Upper lobe of right lung (tissue), 1 donor: ENCODE data around the gene ZNF597. TPM values are rescaled to one million over a fixed set of nuclear protein-coding genes. Genes with fewer than 3 reads are reported as not detected.

ENCODE experiments used
- ATAC-seq: fragments of 200-7000 bp; cut with Tn5 transposase; one replicate; pipeline ENCODE4 v1.9.1; 2020; ENCODE audit warnings: mild to moderate bottlenecking, moderate library complexity
- DNase-seq: peaks from one replicate; pipeline ENCODE4 v3.0.0-alpha.2; 2020
- H3K27ac ChIP-seq: fragments of 200-600 bp; one replicate; pipeline ENCODE4 v1.8.0; 2022
- H3K27me3 ChIP-seq: fragments of 200-600 bp; one replicate; pipeline ENCODE4 v1.8.0; 2022; ENCODE audit warnings: mild to moderate bottlenecking
- H3K36me3 ChIP-seq: fragments of 200-600 bp; one replicate; pipeline ENCODE4 v1.8.0; 2022
- H3K4me1 ChIP-seq: fragments of 200-600 bp; one replicate; pipeline ENCODE4 v1.8.0; 2022
- H3K4me3 ChIP-seq: fragments of 200-600 bp; one replicate; pipeline ENCODE4 v1.8.0; 2022; ENCODE audit warnings: mild to moderate bottlenecking
- H3K9me3 ChIP-seq: fragments of 200-600 bp; one replicate; pipeline ENCODE4 v1.8.0; 2022
- intact Hi-C: fragments of 100-400 bp; cut with DNase I; formaldehyde crosslinking; loops from one replicate; pipeline ENCODE4 v1.11.0; 2022
- total RNA-seq: library from RNA; stranded (reverse); fragmentation: NEBNext Ultra II Directional; extraction: Animal tissue kit (Norgen Biotek cat#: 25700); gene quantifications from one replicate; pipeline ENCODE4 v1.2.1, GENCODE V29; 2021
- TF ChIP-seq, protein P1 (sequence below): fragments of 200-600 bp; IDR thresholded peaks from one replicate; pipeline ENCODE4 v1.8.0; 2022; ENCODE audit warnings: antibody characterized with exemption
- donor health status: DM: no; HTN: yes; CAD: no; lungs with severe emphysema.

The ZNF597 gene
- total RNA-seq, 1 donor from 2014 or later = 5.1 TPM

- peaks cover 78% of the 10 kb centered on the region for H3K9me3 ChIP-seq
- ATAC-seq (no peak), DNase-seq (no peak)
- H3K27ac ChIP-seq = no peak overlapping the region
- H3K4me3 ChIP-seq = no peak overlapping the region
- no peaks in the 10 kb centered on the region for H3K4me1 ChIP-seq
- TF ChIP-seq, protein P1, sequence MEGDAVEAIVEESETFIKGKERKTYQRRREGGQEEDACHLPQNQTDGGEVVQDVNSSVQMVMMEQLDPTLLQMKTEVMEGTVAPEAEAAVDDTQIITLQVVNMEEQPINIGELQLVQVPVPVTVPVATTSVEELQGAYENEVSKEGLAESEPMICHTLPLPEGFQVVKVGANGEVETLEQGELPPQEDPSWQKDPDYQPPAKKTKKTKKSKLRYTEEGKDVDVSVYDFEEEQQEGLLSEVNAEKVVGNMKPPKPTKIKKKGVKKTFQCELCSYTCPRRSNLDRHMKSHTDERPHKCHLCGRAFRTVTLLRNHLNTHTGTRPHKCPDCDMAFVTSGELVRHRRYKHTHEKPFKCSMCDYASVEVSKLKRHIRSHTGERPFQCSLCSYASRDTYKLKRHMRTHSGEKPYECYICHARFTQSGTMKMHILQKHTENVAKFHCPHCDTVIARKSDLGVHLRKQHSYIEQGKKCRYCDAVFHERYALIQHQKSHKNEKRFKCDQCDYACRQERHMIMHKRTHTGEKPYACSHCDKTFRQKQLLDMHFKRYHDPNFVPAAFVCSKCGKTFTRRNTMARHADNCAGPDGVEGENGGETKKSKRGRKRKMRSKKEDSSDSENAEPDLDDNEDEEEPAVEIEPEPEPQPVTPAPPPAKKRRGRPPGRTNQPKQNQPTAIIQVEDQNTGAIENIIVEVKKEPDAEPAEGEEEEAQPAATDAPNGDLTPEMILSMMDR = no peak
- H3K27me3 ChIP-seq = no peaks in the 10 kb centered on the region
- intact Hi-C loops = no loop called here
- H3K36me3 ChIP-seq = peaks cover 28% of the 10 kb centered on the region
Measured at GRCh38 chr16:3408561-3409197, 34.6 kb downstream of the ZNF597 start.

DNA sequence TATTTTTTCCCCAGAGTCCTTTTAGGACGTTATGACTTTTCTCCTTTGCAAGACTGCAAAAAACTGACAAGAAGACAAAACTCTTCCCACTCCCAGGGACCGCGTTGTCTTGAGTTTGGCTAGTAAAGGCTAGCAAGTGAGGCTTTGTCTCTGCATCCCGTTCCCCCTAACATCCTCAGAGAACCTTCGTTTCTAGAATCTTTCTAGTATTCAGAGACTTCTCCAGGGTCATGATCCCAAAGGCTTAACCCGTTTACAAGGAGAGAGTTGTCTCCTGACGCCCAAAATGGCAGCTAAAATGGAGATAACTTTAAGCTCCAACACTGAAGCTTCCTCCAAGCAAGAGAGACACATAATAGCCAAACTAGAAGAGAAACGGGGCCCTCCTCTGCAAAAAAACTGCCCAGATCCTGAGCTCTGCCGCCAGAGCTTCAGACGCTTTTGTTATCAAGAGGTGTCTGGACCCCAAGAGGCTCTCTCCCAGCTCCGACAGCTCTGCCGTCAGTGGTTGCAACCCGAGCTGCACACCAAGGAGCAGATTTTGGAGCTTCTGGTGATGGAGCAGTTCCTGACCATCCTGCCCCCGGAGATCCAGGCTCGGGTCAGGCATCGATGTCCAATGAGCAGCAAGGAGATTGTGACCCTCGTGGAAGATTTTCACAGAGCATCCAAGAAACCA lies 41.4 kb downstream of the ZNF597 start:
- Histone ChIP-seq H3K9me3 (peaks cover 17% of the 10 kb centered on the region), H3K36me3 (peaks cover 24% of the 10 kb centered on the region), H3K4me1 (peaks cover 11% of the 10 kb centered on the region), H3K27me3 (no peaks in the 10 kb centered on the region), H3K4me3 (peak overlapping the region; percentile 96), H3K27ac (peak overlapping the region; percentile 69)
- TF ChIP-seq, protein P1 = no peak
- ATAC-seq = no peak
- intact Hi-C loops = no loop called here
- DNase-seq = no peak

DNA sequence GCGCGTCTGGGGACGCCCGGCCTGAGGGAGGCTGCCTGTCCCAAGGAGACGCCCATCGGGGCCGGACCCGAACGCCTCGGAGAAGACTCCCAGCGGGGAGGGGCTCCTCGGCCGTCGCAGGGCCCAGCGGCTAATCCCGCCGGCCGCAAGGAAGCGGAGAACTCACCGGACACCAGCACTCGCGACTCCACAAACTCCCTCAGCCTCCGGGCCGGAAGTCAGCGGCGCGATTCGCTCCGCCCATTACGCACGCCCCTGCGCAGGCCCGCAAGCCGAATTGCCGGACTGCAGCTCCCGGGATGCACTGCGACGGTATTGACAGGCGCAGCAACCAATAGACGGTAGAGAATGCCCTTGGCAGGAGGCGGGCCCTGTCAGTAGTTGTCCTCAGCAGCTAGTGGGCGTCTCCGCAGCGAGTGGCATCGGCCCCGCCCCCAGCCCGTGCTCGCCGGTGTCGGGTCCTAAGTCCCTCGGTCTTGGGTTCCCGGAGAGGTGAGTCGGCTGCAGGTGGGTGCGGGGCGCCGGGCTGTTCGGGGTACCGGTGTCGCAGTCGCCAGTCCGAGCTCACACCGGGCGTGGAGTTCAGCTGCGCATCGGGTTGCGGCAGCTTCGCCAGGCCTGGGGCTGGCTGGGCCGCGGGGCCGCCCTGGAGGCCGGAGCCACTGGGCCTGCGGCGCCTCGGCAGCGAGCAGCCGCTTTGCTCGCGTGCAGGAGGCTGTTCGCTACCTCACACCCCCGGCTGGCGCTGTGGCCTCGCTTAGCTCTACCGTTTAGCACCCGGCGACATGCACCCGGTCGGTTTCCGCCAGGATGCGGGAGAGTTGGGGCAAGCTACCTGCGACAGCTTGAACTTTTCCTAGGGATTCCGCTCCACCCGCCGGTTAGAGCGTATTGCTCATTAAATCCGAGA lies 42.3 kb downstream of the ZNF597 start, which contains the start of the genes ZNF174 and ZSCAN32:
ZNF174 (plus strand) TSS at position 437 of the 910 bp plus-strand sequence. CDS start 790 bp downstream, outside the sequence.
ZSCAN32 (minus strand) TSS at position 226 of the 910 bp plus-strand sequence. CDS start 3,447 bp downstream, outside the sequence.
- ATAC-seq (peak; percentile 99), DNase-seq (peak; percentile 98)
- peaks cover 13% of the 10 kb centered on the region for H3K9me3 ChIP-seq
- H3K36me3 ChIP-seq = peaks cover 23% of the 10 kb centered on the region
- no peaks in the 10 kb centered on the region for H3K27me3 ChIP-seq
- peak within 1 kb of the TSS; percentile 86 for H3K27ac ChIP-seq
- peaks cover 11% of the 10 kb centered on the region for H3K4me1 ChIP-seq
- TF ChIP-seq, protein P1 = no peak
- intact Hi-C loops = no loop called here
- H3K4me3 ChIP-seq = peak within 1 kb of the TSS; percentile 96

- ATAC-seq = no peak
- no peak for DNase-seq
- Histone ChIP-seq H3K36me3 (peaks cover 23% of the 10 kb centered on the region), H3K9me3 (peaks cover 10% of the 10 kb centered on the region), H3K4me3 (peak overlapping the region; percentile 96), H3K27me3 (no peaks in the 10 kb centered on the region), H3K27ac (peak overlapping the region; percentile 86), H3K4me1 (peaks cover 11% of the 10 kb centered on the region)
- intact Hi-C loops = no loop called here
- TF ChIP-seq, protein P1 = no peak
Measured at GRCh38 chr16:3400446-3400778, 42.9 kb downstream of the ZNF597 start.

DNA sequence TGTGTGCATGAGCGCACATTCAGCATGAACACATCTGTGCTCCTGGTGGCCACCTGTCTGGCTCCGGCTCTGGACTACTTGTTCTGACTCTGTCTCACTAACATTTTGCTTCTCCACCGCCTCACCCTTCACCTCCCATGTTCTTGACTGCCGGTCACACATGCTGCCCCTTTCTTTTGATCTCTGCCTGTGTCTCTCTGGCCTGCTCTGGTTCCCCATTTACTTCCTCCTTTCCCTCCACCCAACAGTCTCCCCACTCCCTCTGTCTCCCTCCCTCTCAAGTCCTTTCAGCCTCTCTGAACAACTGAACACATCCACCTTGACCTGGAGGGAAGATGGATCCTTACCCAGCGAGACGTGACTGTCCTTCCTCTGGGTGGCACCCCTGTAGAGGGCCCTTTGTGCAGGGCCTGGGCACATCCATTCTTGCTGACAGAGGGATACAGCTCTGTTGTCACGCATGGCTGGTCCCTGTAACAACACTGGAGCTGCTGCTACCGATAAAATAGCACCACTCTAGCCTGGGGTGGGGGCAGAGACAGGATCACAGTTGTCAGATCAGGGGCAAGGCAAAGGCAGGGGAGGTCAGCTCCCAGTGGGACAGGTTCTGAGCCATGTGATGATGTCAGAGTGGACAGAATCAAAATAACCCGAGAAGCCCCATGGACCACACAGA lies 53.5 kb downstream of the ZNF597 start:
- Histone ChIP-seq H3K4me3 (no peak overlapping the region), H3K4me1 (no peaks in the 10 kb centered on the region), H3K27ac (no peak overlapping the region), H3K27me3 (no peaks in the 10 kb centered on the region), H3K36me3 (peaks cover 38% of the 10 kb centered on the region), H3K9me3 (peaks cover 48% of the 10 kb centered on the region)
- intact Hi-C loops = loop anchor here (10.0 kb wide), 1 partner anchor 75 kb away; no protein-coding TSS in a partner anchor
- TF ChIP-seq, protein P1 = no peak
- ATAC-seq (no peak), DNase-seq (no peak)
